HAP-1 (cell line): ENCODE results near the gene KCNAB3.
A peak's percentile ranks its signal among the peaks of the same experiment; 100 is the strongest.

ENCODE experiments used
- DNase-seq, 2 experiments: peaks; one replicate each; pipeline ENCODE4 v3.0.0-alpha.2; 2016 to 2020; ENCODE audit warnings: low spot score in 2 of 2
- H3K27me3 ChIP-seq: fragments of 250-450 bp; sonication (Bioruptor Pico); 2 replicates; pipeline ENCODE4 v1.5.1; 2020; ENCODE audit warnings: low read depth, mild to moderate bottlenecking, moderate library complexity
- H3K36me3 ChIP-seq: fragments of 250-450 bp; sonication (Bioruptor Pico); replicated peaks from 2 replicates; pipeline ENCODE4 v1.5.1; 2020; ENCODE audit warnings: mild to moderate bottlenecking
- H3K4me1 ChIP-seq: fragments of 250-450 bp; sonication (Bioruptor Pico); 2 replicates; pipeline ENCODE4 v1.5.1; 2020; ENCODE audit warnings: mild to moderate bottlenecking
- H3K4me3 ChIP-seq: fragments of 250-450 bp; sonication (Bioruptor Pico); 2 replicates; pipeline ENCODE4 v1.5.1; 2020; ENCODE audit warnings: mild to moderate bottlenecking, moderate library complexity
- H3K9me3 ChIP-seq: fragments of 250-450 bp; sonication (Bioruptor Pico); 2 replicates; pipeline ENCODE4 v1.5.1; 2020; ENCODE audit warnings: mild to moderate bottlenecking, moderate library complexity
- in situ Hi-C: fragments of 300-500 bp; cut with MboI; formaldehyde crosslinking; loops from 3 replicates; pipeline ENCODE4 v1.14.3; 2020; ENCODE audit warnings: low sequenced_read_pairs, inconsistent platforms, mixed read lengths

The KCNAB3 gene

DNA sequence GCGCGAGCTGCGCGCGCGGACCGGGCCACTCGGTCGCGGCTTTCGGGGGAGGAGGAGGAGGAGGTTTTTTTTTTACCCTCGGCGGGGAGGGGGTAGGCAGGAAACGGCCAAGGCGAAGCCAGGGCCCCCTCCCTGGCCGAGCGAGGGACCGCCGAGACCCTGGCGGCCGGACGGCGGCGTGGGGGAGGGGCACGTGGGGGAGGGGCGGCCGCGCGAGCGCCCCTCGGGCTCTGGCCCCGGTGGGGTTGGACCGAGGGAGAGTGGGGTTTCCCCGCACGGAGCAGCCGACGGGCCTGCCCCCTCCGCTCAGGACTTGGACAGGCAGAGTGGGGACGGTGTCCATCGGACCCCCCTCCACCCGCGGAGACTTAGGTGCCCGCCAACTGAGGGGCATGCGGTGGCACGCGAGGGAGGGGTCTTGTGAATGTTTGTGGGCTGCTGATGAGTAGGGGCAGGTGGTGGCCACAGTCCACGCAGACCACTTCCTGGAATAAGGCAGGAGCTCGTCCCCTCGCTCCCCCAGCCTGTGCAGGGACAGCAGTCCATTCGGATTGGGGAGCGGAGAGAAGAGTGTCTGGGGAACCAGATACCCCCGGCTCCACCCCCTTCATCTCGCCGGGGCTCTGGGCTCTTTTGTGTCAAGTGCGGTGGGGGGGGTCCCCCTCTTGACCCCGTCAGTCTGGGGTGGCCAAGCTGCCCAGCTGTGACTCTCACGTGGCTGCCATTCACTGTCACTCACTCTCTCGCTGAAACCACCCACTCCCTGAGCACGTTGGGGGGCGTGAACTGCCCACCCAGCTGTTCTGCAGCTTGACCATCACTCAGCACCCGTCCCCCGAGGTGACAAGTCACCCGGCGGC lies 44.1 kb downstream of the KCNAB3 start:
- peak; percentile 40 to 75 for DNase-seq
- Histone ChIP-seq H3K4me3 (peak overlapping the region; percentile 66), H3K36me3 (peaks cover 24% of the 10 kb centered on the region), H3K9me3 (no peaks in the 10 kb centered on the region), H3K4me1 (peaks cover 38% of the 10 kb centered on the region), H3K27me3 (no peaks in the 10 kb centered on the region)
- in situ Hi-C loops = no loop called here

DNA sequence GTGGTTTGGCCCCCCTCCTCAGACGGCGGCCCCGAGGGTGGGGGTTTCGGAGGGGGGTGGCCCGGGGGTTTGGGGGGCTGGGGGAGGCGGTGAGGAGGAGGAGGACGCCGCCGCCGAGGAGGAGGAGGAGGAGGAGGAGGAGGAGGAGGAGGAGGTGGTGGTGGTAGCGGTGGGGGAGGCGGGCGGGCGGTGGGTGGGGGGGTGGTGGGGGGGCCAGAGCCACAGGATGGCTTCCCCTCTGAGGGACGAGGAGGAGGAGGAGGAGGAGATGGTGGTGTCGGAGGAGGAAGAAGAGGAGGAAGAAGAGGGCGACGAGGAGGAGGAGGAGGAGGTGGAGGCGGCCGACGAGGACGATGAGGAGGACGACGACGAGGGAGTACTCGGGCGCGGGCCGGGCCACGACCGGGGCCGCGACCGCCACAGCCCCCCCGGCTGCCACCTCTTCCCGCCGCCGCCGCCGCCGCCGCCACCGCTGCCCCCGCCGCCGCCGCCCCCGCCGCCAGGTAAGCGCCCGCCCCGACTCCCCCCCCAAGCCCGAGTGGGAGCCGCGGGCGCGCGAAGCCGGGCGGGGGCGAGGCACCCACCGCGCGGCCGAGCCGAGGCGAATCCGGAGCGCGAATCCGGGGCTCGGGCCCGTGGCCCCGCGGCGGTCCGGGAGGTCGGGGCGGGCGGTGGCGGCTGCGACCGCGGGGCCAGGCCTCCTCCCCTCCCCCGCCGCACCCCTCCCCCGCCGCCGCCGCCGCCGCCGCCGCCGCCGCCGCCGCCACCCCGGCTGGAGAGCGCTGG lies 44.9 kb downstream of the KCNAB3 start:
- Histone ChIP-seq H3K9me3 (no peaks in the 10 kb centered on the region), H3K4me1 (peaks cover 38% of the 10 kb centered on the region), H3K36me3 (peaks cover 21% of the 10 kb centered on the region), H3K4me3 (peak overlapping the region; percentile 66), H3K27me3 (no peaks in the 10 kb centered on the region)
- in situ Hi-C loops = no loop called here
- DNase-seq = peak in 1 of 2 experiments; percentile 40

DNA sequence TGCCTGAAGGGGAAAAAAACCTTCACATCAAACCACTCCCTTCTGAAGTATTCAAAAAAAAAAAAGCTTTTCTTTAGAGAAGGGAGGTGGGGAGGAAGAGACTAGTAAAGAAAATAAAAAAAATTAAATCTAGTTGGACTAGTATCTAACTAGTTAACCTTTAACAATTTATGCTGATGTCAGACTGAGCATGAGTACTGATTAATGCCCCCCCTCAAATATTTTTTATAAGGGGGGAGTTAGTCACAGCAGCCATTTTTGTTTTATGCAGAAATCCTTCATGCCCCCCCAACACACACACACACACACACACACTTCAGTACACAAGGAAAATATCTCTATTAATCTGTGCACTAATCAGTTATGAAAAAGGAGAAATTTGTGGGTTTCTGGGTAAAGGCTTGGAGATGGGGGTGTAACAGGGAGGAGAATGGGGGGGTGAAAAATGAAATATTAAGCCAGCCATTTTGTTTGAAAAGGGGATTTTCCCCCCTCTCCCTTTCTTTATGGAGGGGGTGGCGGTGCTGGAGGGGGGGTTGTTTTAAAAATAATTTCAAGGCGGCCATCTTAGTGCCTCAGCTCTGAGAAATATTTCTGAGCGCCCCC lies 45.8 kb downstream of the KCNAB3 start:
- Histone ChIP-seq H3K27me3 (no peaks in the 10 kb centered on the region), H3K4me3 (peak overlapping the region; percentile 31), H3K9me3 (no peaks in the 10 kb centered on the region), H3K4me1 (peaks cover 31% of the 10 kb centered on the region), H3K36me3 (peaks cover 25% of the 10 kb centered on the region)
- in situ Hi-C loops = no loop called here
- DNase-seq = no peak

DNA sequence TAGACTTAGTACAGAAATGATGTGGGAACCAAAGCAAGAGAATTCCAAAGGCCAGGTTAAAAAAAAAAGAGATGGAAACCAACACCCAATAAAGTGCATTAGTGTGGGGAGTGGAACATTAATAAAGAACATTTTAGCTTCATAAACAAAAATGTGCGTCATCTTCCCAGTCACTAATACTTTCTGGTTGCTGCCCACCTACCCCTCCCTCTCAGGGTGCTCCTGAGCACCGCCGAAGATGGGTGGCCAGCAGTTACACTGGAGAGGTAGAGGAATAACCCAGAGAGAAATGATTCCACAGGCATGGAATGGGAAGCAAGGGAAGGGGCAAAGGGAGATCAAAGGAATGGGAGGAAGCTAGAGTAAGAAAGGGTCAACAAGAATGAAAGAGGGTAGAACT lies 47.0 kb downstream of the KCNAB3 start:
- Histone ChIP-seq H3K4me1 (peaks cover 20% of the 10 kb centered on the region), H3K4me3 (peak overlapping the region; percentile 31), H3K27me3 (no peaks in the 10 kb centered on the region), H3K9me3 (no peaks in the 10 kb centered on the region), H3K36me3 (peaks cover 32% of the 10 kb centered on the region)
- in situ Hi-C loops = no loop called here
- no peak for DNase-seq

DNA sequence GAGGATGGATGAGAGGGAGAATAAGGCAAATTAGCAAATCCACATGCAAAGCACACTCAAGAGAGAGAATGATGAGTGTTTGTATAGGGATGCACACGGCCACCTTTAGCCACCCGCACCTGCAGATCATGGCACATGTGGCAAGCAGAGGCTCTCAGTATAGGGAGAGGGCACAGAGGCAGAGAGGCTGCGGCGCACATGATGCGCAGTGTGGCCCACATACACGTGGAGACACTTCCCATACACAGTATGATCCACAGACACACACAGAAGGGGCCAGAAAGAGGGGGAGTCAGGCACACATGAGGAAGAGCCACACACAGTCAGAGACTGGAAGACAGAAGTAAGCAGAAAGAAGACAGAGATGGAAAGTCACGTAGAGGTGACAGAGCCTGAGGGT lies 47.6 kb downstream of the KCNAB3 start:
- Histone ChIP-seq H3K27me3 (no peaks in the 10 kb centered on the region), H3K36me3 (peaks cover 38% of the 10 kb centered on the region), H3K4me1 (peaks cover 20% of the 10 kb centered on the region), H3K4me3 (no peak overlapping the region), H3K9me3 (no peaks in the 10 kb centered on the region)
- in situ Hi-C loops = no loop called here
- DNase-seq = no peak

DNA sequence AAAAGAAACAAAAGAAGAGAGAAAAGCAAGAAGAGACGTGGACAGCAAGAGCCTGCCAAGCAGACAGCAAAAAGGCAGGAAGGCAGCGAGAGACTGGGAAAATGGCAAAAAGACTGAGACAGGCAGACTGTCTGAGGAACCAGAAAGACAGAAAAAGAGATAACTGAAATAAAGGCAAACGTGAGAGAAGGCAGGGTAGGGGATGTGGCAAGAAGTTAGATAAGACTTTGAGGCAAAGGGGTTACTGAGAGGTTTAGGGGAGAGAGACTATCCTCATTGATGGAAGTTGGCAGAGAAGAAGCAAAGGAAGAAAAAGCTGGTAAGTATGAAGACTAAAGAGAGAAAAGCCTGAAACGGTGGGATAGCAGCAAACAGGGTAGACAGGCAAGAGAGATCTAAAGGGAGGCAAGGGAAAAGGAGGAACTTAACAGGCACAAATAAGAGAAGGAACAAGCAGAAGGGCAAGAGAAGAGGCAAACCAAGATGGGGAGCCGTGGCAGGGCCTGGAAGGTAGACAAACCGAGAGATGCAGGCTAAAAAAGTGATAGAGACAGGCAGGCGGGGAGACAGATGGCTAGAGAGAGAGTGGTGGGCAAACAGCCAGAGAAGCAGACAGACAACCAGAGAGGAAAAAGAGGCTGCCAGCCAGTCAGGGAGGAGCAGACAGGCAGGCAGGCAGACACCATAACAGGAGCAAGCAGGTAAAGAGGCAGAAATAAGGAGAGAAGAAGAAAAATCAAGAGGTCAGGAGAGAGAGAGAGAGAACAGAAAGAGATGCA lies 48.2 kb downstream of the KCNAB3 start:
- no peak for DNase-seq
- no peaks in the 10 kb centered on the region for H3K9me3 ChIP-seq
- H3K27me3 ChIP-seq = no peaks in the 10 kb centered on the region
- H3K4me3 ChIP-seq = no peak overlapping the region
- peaks cover 19% of the 10 kb centered on the region for H3K4me1 ChIP-seq
- in situ Hi-C loops = no loop called here
- peaks cover 43% of the 10 kb centered on the region for H3K36me3 ChIP-seq

DNA sequence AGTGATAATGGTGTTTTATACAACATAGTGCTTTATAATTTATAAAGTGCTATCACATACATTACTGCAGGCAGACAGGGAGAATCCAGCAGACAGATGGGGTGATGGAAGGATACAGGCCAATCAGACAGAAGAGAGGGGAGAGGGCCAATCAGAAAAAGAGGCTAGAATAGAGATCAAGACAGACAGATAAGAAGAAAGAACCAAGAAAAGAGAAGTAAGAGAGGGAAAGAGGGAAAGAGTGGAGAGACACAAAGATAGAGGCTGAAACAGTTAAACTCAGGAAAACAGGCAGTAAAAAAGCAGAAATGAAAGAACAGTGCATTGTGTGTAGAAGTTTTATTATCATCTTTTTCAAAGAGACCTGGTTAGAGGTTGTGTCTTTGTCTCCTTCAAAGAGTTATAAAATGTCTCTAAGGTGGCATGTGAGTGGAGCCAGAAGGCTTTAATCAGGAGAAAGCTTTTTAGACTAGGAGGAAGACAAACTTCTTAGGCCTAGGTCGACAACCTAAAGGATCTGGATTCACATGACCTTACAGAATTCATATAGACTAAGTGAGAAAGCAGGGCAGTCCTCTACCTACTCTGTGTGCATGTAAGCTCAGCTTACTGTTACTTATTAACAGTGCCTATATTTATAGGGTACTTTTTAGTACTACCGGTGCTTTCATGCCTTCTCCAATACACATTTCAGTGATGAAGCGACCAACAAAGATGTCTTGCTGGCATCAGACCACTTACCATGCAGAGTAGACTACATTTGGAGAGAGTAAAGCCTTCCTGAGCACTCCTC lies 49.4 kb downstream of the KCNAB3 start:
- Histone ChIP-seq H3K4me1 (peaks cover 18% of the 10 kb centered on the region), H3K36me3 (peaks cover 55% of the 10 kb centered on the region), H3K9me3 (no peaks in the 10 kb centered on the region), H3K4me3 (no peak overlapping the region), H3K27me3 (no peaks in the 10 kb centered on the region)
- DNase-seq = no peak
- in situ Hi-C loops = no loop called here

DNA sequence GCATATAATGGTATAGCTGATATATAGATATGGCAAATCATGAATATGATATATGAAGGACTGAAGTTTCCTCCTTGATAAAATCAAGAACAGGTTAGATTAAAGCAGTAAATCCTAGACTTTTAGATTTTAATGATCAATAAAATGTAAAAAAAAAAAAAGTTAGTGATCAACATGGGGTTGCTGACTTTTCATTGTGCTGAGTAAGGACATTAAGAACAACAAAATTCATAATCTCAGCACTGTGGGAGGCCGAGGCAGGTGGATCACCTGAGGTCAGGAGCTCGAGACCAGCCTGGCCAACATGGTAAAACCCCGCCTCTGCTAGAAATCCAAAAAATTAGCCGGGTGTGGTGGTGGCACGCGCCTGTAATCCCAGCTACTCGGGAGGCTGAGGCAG lies 51.4 kb downstream of the KCNAB3 start:
- peaks cover 62% of the 10 kb centered on the region for H3K36me3 ChIP-seq
- DNase-seq = no peak
- peaks cover 9% of the 10 kb centered on the region for H3K4me1 ChIP-seq
- in situ Hi-C loops = no loop called here
- no peaks in the 10 kb centered on the region for H3K27me3 ChIP-seq
- H3K4me3 ChIP-seq = no peak overlapping the region
- H3K9me3 ChIP-seq = no peaks in the 10 kb centered on the region

DNA sequence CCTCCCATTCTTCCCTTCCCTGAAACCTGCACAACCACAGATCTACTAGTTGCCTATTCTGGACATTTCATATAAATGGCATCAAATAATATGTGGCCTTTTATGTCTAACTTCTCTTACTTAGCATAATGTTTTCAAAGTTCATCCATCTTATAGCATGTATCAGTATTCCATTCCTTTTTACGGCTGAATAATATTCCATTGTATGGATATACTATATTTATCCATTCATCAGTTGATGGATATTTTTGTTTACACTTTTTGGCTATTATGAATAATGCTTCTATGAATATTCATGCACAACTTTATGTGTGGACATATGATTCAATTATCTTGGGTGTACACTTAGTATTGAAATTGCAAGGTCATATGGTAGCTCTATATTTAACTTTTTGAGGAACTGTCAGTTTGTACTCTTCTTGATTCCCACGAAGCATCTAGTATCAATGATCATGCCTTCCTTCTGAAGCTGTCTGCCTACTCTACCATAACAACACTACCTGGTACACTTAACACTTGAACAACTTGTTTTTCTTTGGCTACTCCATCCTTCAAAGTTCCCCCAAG lies 53.8 kb downstream of the KCNAB3 start:
- H3K4me1 ChIP-seq = no peaks in the 10 kb centered on the region
- in situ Hi-C loops = no loop called here
- H3K27me3 ChIP-seq = no peaks in the 10 kb centered on the region
- peaks cover 58% of the 10 kb centered on the region for H3K36me3 ChIP-seq
- no peak for DNase-seq
- H3K9me3 ChIP-seq = no peaks in the 10 kb centered on the region
- no peak overlapping the region for H3K4me3 ChIP-seq

DNA sequence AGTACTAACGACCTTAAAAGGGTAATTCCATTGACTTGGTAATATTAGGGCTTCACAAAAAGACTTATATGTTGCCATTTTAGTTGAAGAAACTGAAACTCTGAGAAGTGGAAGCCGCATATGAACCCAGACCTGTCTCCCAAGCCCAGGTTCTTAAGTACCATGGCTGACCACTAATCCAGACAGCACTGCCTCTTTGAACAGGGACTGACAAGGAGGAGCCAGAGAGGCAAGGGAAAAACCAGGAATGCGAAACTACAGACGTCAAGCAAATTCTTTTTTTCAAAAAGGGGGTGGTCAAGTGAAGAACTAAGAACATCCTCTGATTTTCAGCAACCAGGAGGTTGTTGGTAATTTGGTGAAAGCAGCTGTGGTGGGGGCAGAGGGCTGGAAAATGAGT lies 56.6 kb downstream of the KCNAB3 start:
- DNase-seq = no peak
- Histone ChIP-seq H3K36me3 (peaks cover 45% of the 10 kb centered on the region), H3K4me3 (no peak overlapping the region), H3K27me3 (no peaks in the 10 kb centered on the region), H3K4me1 (no peaks in the 10 kb centered on the region), H3K9me3 (no peaks in the 10 kb centered on the region)
- in situ Hi-C loops = no loop called here
